Parathyroid adenoma (tissue), 2 donors: ENCODE measurements around the gene ATXN10.

Experiments used
- H2AFZ ChIP-seq: fragments of 300-600 bp; sonication (generic); one replicate; pipeline ENCODE4 v1.7.0; 2017; ENCODE audit warnings: antibody characterized with exemption, mild to moderate bottlenecking
- H3K27ac ChIP-seq: fragments of 300-600 bp; sonication (generic); one replicate; pipeline ENCODE4 v1.7.0; 2017
- H3K27me3 ChIP-seq: fragments of 300-600 bp; sonication (generic); one replicate; pipeline ENCODE4 v1.7.0; 2017; ENCODE audit warnings: low read length; ENCODE audit not compliant: control insufficient read depth, insufficient read depth
- H3K36me3 ChIP-seq: fragments of 300-600 bp; sonication (generic); one replicate; pipeline ENCODE4 v1.7.0; 2017; ENCODE audit warnings: low read length; ENCODE audit not compliant: control insufficient read depth, insufficient read depth
- H3K4me1 ChIP-seq: fragments of 300-600 bp; sonication (generic); one replicate; pipeline ENCODE4 v1.7.0; 2017; ENCODE audit warnings: control low read depth
- H3K4me2 ChIP-seq: fragments of 300-600 bp; sonication (generic); one replicate; pipeline ENCODE4 v1.7.0; 2017; ENCODE audit warnings: low read length
- H3K4me3 ChIP-seq: fragments of 300-600 bp; sonication (generic); one replicate; pipeline ENCODE4 v1.7.0; 2017; ENCODE audit warnings: low read depth, low read length
- H3K79me2 ChIP-seq: fragments of 300-600 bp; sonication (generic); one replicate; pipeline ENCODE4 v1.7.0; 2017; ENCODE audit warnings: control low read depth
- H3K9ac ChIP-seq: fragments of 300-600 bp; sonication (generic); one replicate; pipeline ENCODE4 v1.7.0; 2017; ENCODE audit warnings: mild to moderate bottlenecking
- H3K9me3 ChIP-seq: fragments of 300-600 bp; sonication (generic); one replicate; pipeline ENCODE4 v1.7.0; 2017; ENCODE audit warnings: low read length; ENCODE audit not compliant: control insufficient read depth
- CTCF ChIP-seq: fragments of 300-600 bp; sonication (generic); IDR thresholded peaks from one replicate; pipeline ENCODE4 v1.7.0; 2017; ENCODE audit warnings: antibody characterized with exemption, mild to moderate bottlenecking
- donor health status: primary hyperparathyroidism.

The ATXN10 gene

DNA sequence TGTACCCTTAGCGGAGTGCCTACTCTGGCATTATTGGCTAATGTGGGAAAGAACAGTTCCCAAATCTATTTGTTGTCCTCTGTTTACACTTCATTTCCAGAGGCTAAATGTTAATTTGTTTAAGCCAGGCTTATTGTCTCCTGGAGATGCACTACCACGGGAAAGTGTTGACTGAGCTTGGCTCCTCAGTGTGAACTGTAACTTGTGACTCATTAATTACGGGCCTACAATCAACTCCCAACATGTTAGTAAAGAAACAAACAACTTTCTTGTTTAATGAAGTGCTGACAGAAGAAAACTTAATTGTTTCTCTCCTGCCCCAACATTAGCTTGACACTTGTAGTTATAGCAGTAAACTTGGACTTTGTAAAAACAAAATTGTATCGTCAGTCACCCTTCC is 130.4 kb downstream of the ATXN10 start:
- Histone ChIP-seq H3K4me1 (no peaks in the 10 kb centered on the region), H3K27me3 (no peaks in the 10 kb centered on the region), H3K36me3 (no peaks in the 10 kb centered on the region), H3K4me3 (no peak overlapping the region), H3K4me2 (no peak overlapping the region), H3K9ac (no peak overlapping the region), H3K27ac (no peak overlapping the region), H2AFZ (no peak overlapping the region), H3K79me2 (no peaks in the 10 kb centered on the region), H3K9me3 (no peaks in the 10 kb centered on the region)
- TF ChIP-seq CTCF = no peak

GRCh38 chr22:45804319-45804985 is 132.8 kb downstream of the ATXN10 start:
- Histone ChIP-seq H3K27me3 (no peaks in the 10 kb centered on the region), H3K4me2 (no peak overlapping the region), H3K9me3 (no peaks in the 10 kb centered on the region), H3K36me3 (no peaks in the 10 kb centered on the region), H3K4me1 (no peaks in the 10 kb centered on the region), H2AFZ (no peak overlapping the region), H3K9ac (no peak overlapping the region), H3K79me2 (no peaks in the 10 kb centered on the region), H3K4me3 (no peak overlapping the region), H3K27ac (no peak overlapping the region)
- no peak for TF ChIP-seq CTCF

DNA sequence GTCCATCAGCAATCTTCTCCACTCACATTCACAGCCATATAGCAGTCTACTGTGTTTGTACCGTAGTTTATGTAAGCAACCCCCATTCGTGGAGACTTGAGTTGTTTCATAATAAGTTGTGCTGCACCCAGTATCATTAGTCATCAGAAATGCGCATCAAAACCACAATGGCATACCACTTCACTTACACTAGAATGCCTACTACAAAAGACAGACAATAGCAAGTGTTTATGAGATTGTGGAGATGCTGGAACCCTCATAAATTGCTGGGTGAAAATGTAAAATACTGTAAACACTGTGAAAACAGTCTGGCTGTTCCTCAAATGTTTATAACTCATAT is 133.3 kb downstream of the ATXN10 start:
- H3K36me3 ChIP-seq = no peaks in the 10 kb centered on the region
- H3K79me2 ChIP-seq = no peaks in the 10 kb centered on the region
- no peaks in the 10 kb centered on the region for H3K27me3 ChIP-seq
- H3K4me1 ChIP-seq = no peaks in the 10 kb centered on the region
- H3K27ac ChIP-seq = no peak overlapping the region
- H3K4me3 ChIP-seq = no peak overlapping the region
- no peak overlapping the region for H2AFZ ChIP-seq
- no peak overlapping the region for H3K4me2 ChIP-seq
- no peaks in the 10 kb centered on the region for H3K9me3 ChIP-seq
- H3K9ac ChIP-seq = no peak overlapping the region
- no peak for TF ChIP-seq CTCF

- Histone ChIP-seq H2AFZ (no peak overlapping the region), H3K4me3 (no peak overlapping the region), H3K4me1 (no peaks in the 10 kb centered on the region), H3K9ac (no peak overlapping the region), H3K9me3 (no peaks in the 10 kb centered on the region), H3K36me3 (no peaks in the 10 kb centered on the region), H3K4me2 (no peak overlapping the region), H3K79me2 (no peaks in the 10 kb centered on the region), H3K27me3 (no peaks in the 10 kb centered on the region), H3K27ac (no peak overlapping the region)
- no peak for TF ChIP-seq CTCF
Measured at GRCh38 chr22:45805413-45805812, 133.8 kb downstream of the ATXN10 start.

DNA sequence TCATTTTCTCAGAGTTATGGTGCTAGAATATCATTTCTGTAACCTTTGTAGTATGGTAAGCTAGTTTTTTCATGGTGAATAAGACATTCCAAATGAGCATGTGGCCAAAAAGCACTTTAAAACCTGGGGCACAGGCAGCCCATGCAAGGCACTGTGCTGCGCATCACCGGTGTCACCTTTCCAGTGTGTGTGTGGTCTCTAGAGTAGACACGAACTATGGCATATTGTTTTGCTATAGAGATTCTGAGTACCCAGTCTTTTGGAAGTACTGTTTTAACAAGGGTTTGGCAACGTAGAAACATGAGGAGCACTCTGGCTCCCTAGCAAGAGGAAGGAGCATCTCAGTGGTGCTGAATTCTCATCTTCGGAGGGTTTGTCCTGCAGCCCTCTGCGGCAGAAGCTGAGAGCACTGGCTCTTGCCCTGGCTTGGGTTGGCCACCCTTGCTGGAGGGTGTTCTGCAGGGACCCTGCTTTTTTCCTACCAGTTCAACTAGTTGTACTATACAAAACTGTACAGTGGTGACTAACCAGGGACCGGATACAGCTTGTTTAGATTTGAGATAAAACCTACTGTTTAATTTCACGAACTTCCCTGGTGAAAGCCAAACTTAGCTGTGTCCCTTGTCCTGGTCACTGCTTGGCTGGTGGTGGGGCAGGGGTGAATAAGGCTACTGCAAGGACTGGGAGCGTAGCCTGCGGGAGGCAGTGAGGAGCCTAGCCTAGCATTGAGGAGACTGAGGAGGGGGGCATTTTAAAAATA is 135.7 kb downstream of the ATXN10 start:
- no peak overlapping the region for H3K9ac ChIP-seq
- no peaks in the 10 kb centered on the region for H3K36me3 ChIP-seq
- TF ChIP-seq CTCF = no peak
- H2AFZ ChIP-seq = no peak overlapping the region
- H3K4me3 ChIP-seq = no peak overlapping the region
- H3K27me3 ChIP-seq = no peaks in the 10 kb centered on the region
- H3K4me2 ChIP-seq = no peak overlapping the region
- no peaks in the 10 kb centered on the region for H3K9me3 ChIP-seq
- no peaks in the 10 kb centered on the region for H3K4me1 ChIP-seq
- H3K79me2 ChIP-seq = no peaks in the 10 kb centered on the region
- no peak overlapping the region for H3K27ac ChIP-seq
